DND-41 (cell line): Measurements from ENCODE around the gene DCAF5.

Experiments
- ATAC-seq: fragments of 200-7000 bp; cut with Tn5 transposase; 3 replicates; pipeline ENCODE4 v1.9.1; 2021; ENCODE audit warnings: low read depth; ENCODE audit not compliant: insufficient read depth
- DNase-seq: peaks from one replicate; pipeline ENCODE4 v3.0.0-alpha.2; 2020
- H2AFZ ChIP-seq: 2 replicates; pipeline ENCODE4 v1.6.0; 2012; ENCODE audit warnings: low read depth, low read length
- H3K27ac ChIP-seq: 2 replicates; pipeline ENCODE4 v1.5.1; 2012; ENCODE audit warnings: low read length, inconsistent platforms
- H3K27me3 ChIP-seq: fragments of 200-600 bp; sonication (generic); 2 replicates; pipeline ENCODE4 v1.6.0; 2012; ENCODE audit warnings: low read length, mild to moderate bottlenecking, inconsistent platforms; ENCODE audit not compliant: insufficient read depth, poor library complexity
- H3K36me3 ChIP-seq: 2 replicates; pipeline ENCODE4 v1.5.1; 2012; ENCODE audit warnings: low read length, inconsistent platforms; ENCODE audit not compliant: insufficient read depth
- H3K4me1 ChIP-seq: 2 replicates; pipeline ENCODE4 v1.5.1; 2012; ENCODE audit warnings: mild to moderate bottlenecking, low read length; ENCODE audit not compliant: insufficient read depth
- H3K4me2 ChIP-seq: 2 replicates; pipeline ENCODE4 v1.6.0; 2012; ENCODE audit warnings: mild to moderate bottlenecking, moderate library complexity, low read length, inconsistent platforms; ENCODE audit not compliant: insufficient read depth
- H3K4me3 ChIP-seq, 2 experiments: fragments of 200-600 bp in 1 of 2; shearing (Covaris generic) in 1 of 2; 2 replicates each; pipeline ENCODE4 v1.5.1; 2012 to 2016; ENCODE audit warnings: inconsistent platforms in 2 of 2, low read length in 2 of 2, mild to moderate bottlenecking in 2 of 2, low read depth in 1 of 2, moderate library complexity in 1 of 2
- H3K79me2 ChIP-seq: 2 replicates; pipeline ENCODE4 v1.6.0; 2012; ENCODE audit warnings: low read length, inconsistent platforms; ENCODE audit not compliant: insufficient read depth
- H3K9ac ChIP-seq: 2 replicates; pipeline ENCODE4 v1.6.0; 2012; ENCODE audit warnings: low read depth, mild to moderate bottlenecking, inconsistent platforms, low read length, moderate library complexity
- H3K9me3 ChIP-seq: 2 replicates; pipeline ENCODE4 v1.5.1; 2012; ENCODE audit warnings: low read length, moderate library complexity, mild to moderate bottlenecking, inconsistent platforms; ENCODE audit not compliant: insufficient read depth, severe bottlenecking
- H4K20me1 ChIP-seq: 2 replicates; pipeline ENCODE4 v1.6.0; 2012; ENCODE audit warnings: low read length; ENCODE audit not compliant: insufficient read depth
- EZH2 ChIP-seq: IDR thresholded peaks from 3 replicates; pipeline ENCODE4 v1.6.1; 2012; ENCODE audit warnings: borderline replicate concordance, low read depth, mild to moderate bottlenecking, moderate library complexity, low read length, inconsistent platforms; ENCODE audit not compliant: severe bottlenecking
- TF ChIP-seq, protein P1 (sequence below): IDR thresholded peaks from 2 replicates; pipeline ENCODE4 v1.5.1; 2012; ENCODE audit warnings: borderline replicate concordance, low read length, moderate library complexity, mild to moderate bottlenecking; ENCODE audit not compliant: poor library complexity, severe bottlenecking; ENCODE audit errors: extremely low read depth

Gene DCAF5

DNA sequence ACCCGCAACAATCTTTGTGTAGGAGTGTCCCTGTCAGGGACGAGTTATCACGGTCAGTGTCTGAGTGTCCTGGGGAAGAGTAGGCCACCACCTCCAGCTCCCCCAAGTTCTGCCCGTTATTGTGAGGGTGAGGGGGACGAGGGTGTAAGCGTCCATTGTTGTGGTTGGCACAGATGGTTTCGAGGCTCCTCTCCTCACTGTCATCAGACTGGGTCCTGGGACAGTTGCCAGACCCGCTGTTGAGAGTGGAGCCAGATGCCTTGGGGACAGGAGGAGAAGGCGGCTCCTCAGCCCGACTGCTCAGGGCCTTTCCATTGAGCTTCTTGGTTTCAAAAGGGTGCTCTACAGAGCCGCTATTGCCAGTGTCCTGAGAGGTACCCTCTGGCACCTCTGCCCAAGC is 98.9 kb downstream of the DCAF5 start:
- Histone ChIP-seq H3K4me1 (no peaks in the 10 kb centered on the region), H3K27ac (no peak overlapping the region), H4K20me1 (no peaks in the 10 kb centered on the region), H3K79me2 (no peaks in the 10 kb centered on the region), H2AFZ (no peak overlapping the region), H3K27me3 (no peaks in the 10 kb centered on the region), H3K36me3 (peaks cover 55% of the 10 kb centered on the region), H3K4me3 (no peak overlapping the region), H3K4me2 (no peak overlapping the region), H3K9ac (no peak overlapping the region), H3K9me3 (no peaks in the 10 kb centered on the region)
- ATAC-seq = no peak
- DNase-seq = no peak
- TF ChIP-seq EZH2 = no peak
- TF ChIP-seq, protein P1, sequence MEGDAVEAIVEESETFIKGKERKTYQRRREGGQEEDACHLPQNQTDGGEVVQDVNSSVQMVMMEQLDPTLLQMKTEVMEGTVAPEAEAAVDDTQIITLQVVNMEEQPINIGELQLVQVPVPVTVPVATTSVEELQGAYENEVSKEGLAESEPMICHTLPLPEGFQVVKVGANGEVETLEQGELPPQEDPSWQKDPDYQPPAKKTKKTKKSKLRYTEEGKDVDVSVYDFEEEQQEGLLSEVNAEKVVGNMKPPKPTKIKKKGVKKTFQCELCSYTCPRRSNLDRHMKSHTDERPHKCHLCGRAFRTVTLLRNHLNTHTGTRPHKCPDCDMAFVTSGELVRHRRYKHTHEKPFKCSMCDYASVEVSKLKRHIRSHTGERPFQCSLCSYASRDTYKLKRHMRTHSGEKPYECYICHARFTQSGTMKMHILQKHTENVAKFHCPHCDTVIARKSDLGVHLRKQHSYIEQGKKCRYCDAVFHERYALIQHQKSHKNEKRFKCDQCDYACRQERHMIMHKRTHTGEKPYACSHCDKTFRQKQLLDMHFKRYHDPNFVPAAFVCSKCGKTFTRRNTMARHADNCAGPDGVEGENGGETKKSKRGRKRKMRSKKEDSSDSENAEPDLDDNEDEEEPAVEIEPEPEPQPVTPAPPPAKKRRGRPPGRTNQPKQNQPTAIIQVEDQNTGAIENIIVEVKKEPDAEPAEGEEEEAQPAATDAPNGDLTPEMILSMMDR = no peak

DNA sequence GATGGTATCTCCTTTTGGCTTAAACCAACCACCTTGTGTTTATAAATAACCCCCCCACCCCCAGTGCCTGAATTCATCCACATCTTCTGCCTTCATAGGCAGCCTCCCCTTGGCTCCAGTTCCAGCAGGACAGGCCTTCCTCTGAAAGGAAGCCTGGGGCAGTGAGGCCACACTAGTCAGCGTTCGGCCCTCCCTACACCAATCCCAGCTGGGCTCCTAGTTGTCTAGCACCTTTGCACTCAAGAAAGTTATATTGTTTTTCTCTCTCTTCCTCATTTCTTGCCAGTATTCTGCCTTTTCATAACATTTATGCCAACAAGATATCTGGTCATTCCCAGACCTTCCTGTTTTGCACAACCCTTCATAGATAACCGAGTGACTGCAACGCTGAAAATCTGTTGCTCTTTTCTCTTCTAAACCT is 100.7 kb downstream of the DCAF5 start:
- H3K27me3 ChIP-seq = no peaks in the 10 kb centered on the region
- no peak overlapping the region for H3K4me3 ChIP-seq
- DNase-seq (no peak), ATAC-seq (no peak)
- no peak overlapping the region for H3K9ac ChIP-seq
- no peaks in the 10 kb centered on the region for H3K79me2 ChIP-seq
- H4K20me1 ChIP-seq = no peaks in the 10 kb centered on the region
- peaks cover 42% of the 10 kb centered on the region for H3K36me3 ChIP-seq
- no peaks in the 10 kb centered on the region for H3K9me3 ChIP-seq
- no peak overlapping the region for H3K4me2 ChIP-seq
- TF ChIP-seq, protein P1 = no peak
- no peak for TF ChIP-seq EZH2
- H3K4me1 ChIP-seq = no peaks in the 10 kb centered on the region
- H3K27ac ChIP-seq = no peak overlapping the region
- no peak overlapping the region for H2AFZ ChIP-seq

DNA sequence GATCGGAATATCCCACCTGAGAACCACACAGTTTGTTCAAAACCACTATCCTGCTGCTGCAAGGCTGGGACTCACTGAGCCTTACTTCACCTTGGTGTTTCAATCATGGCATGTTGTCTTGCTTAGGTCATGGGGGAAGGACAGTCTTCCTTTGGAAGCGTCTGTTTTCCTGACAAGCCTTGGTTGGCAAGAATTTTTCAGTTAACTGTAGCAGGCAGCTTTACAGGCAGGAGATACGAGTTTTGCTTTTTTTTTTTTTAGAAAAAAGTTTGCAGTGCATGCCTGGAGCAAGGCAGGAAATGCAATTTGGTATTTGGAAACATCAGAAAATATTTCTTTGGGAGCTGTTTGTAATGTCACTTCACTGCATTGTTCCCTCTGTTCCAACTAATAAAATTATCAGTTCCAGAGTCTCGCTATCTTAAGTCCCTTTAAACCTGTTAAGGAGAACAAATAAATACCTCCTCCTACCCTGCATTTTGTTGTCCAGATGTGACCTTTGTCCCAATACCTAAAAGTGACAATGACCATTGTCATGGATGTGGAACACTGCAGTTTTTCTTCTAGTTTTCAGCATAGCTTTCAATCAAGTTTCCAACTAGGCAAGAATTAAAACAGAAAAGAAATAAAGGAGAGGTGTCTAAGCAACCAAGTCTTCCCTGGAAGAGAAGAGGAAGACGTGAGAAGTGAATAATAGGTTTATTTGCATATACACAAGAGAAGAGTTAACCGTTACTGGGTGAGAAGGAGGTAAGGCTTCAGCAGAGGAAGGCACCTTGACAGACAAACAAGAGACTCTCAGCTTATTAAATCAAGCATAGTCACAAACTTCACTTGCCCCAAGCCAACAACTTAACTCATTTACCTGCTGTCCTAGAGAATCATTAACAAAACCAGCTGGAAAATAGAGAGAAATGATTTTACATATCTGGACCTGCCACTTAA is 102.4 kb downstream of the DCAF5 start:
- no peaks in the 10 kb centered on the region for H3K4me1 ChIP-seq
- no peaks in the 10 kb centered on the region for H3K9me3 ChIP-seq
- H2AFZ ChIP-seq = no peak overlapping the region
- peaks cover 31% of the 10 kb centered on the region for H3K36me3 ChIP-seq
- TF ChIP-seq, protein P1 = no peak
- TF ChIP-seq EZH2 = no peak
- no peak overlapping the region for H3K4me3 ChIP-seq
- H3K9ac ChIP-seq = no peak overlapping the region
- H4K20me1 ChIP-seq = no peaks in the 10 kb centered on the region
- no peak overlapping the region for H3K27ac ChIP-seq
- DNase-seq (no peak), ATAC-seq (no peak)
- no peak overlapping the region for H3K4me2 ChIP-seq
- no peaks in the 10 kb centered on the region for H3K79me2 ChIP-seq
- no peaks in the 10 kb centered on the region for H3K27me3 ChIP-seq
